ENCODE results near the gene SIN3B.

Gene SIN3B

GRCh38 chr19:16917401-16917800 is 88.2 kb downstream of the SIN3B start:
- TF ChIP-seq YY1 (IDR thresholded peaks at IDR 0.05; ENCODE audit: low read depth) (no peak), NFIC (IDR thresholded peaks at IDR 0.05) (no peak), TAF1 (IDR thresholded peaks at IDR 0.05; ENCODE audit: low read depth) (no peak), EP300 (IDR thresholded peaks at IDR 0.05; ENCODE audit: borderline replicate concordance) (no peak), FOXM1 (IDR thresholded peaks at IDR 0.05; ENCODE audit: borderline replicate concordance, low read depth) (no peak), RAD21 (IDR thresholded peaks at IDR 0.05; ENCODE audit: low read depth) (no peak), ZBTB7A (IDR thresholded peaks at IDR 0.05; ENCODE audit: low read depth) (no peak), CREB1 (IDR thresholded peaks at IDR 0.05; ENCODE audit: low read depth) (no peak)

- TF ChIP-seq USF1 (IDR thresholded peaks at IDR 0.05), result no peak
- no peak for TF ChIP-seq TEAD4 (IDR thresholded peaks at IDR 0.05)
- TF ChIP-seq TAF1 (IDR thresholded peaks at IDR 0.05; ENCODE audit: low read depth), result no peak
- TF ChIP-seq NFIC (IDR thresholded peaks at IDR 0.05), result no peak
- no peak for TF ChIP-seq CREB1 (IDR thresholded peaks at IDR 0.05; ENCODE audit: low read depth)
- no peak for TF ChIP-seq EP300 (IDR thresholded peaks at IDR 0.05; ENCODE audit: borderline replicate concordance)
- TF ChIP-seq YY1 (IDR thresholded peaks at IDR 0.05; ENCODE audit: low read depth), result no peak
- TF ChIP-seq EGR1 (IDR thresholded peaks at IDR 0.05), result no peak
- TF ChIP-seq REST (IDR thresholded peaks at IDR 0.05; ENCODE audit: low read depth), result no peak
- no peak for TF ChIP-seq FOXM1 (IDR thresholded peaks at IDR 0.05; ENCODE audit: borderline replicate concordance, low read depth)
- no peak for TF ChIP-seq ZBTB7A (IDR thresholded peaks at IDR 0.05; ENCODE audit: low read depth)
- no peak for TF ChIP-seq RAD21 (IDR thresholded peaks at IDR 0.05; ENCODE audit: low read depth)
- TF ChIP-seq MAX (IDR thresholded peaks at IDR 0.05), result no peak
- TF ChIP-seq TCF12 (IDR thresholded peaks at IDR 0.05; ENCODE audit: low read depth), result no peak
- no peak for TF ChIP-seq CEBPB (IDR thresholded peaks at IDR 0.05)
Observed at GRCh38 chr19:16919496-16919895, 90.3 kb downstream of the SIN3B start.

- TF ChIP-seq NFIC (IDR thresholded peaks at IDR 0.05) (peak; percentile 63; the same call in 1 of the 2 replicates), EGR1 (IDR thresholded peaks at IDR 0.05) (no peak)
Observed at GRCh38 chr19:16920816-16921529, 91.8 kb downstream of the SIN3B start.

GRCh38 chr19:16921766-16922591 is 92.8 kb downstream of the SIN3B start:
- TF ChIP-seq CEBPB (IDR thresholded peaks at IDR 0.05), result no peak
- 0 out of 2 replicates have a peak, but pooled peaks have one; percentile 17 for TF ChIP-seq TCF12 (IDR thresholded peaks at IDR 0.05; ENCODE audit: low read depth)
- TF ChIP-seq RAD21 (IDR thresholded peaks at IDR 0.05; ENCODE audit: low read depth), result no peak

GRCh38 chr19:16922592-16922934 is 93.4 kb downstream of the SIN3B start:
- TF ChIP-seq EP300 (IDR thresholded peaks at IDR 0.05; ENCODE audit: borderline replicate concordance) (no peak), FOXM1 (IDR thresholded peaks at IDR 0.05; ENCODE audit: borderline replicate concordance, low read depth) (no peak), TEAD4 (IDR thresholded peaks at IDR 0.05) (no peak), REST (IDR thresholded peaks at IDR 0.05; ENCODE audit: low read depth) (no peak), MAX (IDR thresholded peaks at IDR 0.05) (no peak), USF1 (IDR thresholded peaks at IDR 0.05) (no peak), RAD21 (IDR thresholded peaks at IDR 0.05; ENCODE audit: low read depth) (no peak), TAF1 (IDR thresholded peaks at IDR 0.05; ENCODE audit: low read depth) (no peak), EGR1 (IDR thresholded peaks at IDR 0.05) (no peak), TCF12 (IDR thresholded peaks at IDR 0.05; ENCODE audit: low read depth) (no peak), CREB1 (IDR thresholded peaks at IDR 0.05; ENCODE audit: low read depth) (no peak), CEBPB (IDR thresholded peaks at IDR 0.05) (no peak), ZBTB7A (IDR thresholded peaks at IDR 0.05; ENCODE audit: low read depth) (no peak), YY1 (IDR thresholded peaks at IDR 0.05; ENCODE audit: low read depth) (no peak), NFIC (IDR thresholded peaks at IDR 0.05) (no peak)

Data from Ishikawa (cell line).